Mucosa of descending colon (tissue), 3 donors: ENCODE data around the gene GPR22. TPM values are rescaled to one million over a fixed set of nuclear protein-coding genes. Genes with fewer than 3 reads are reported as not detected.

Source experiments
- ATAC-seq: fragments of 200-7000 bp; cut with Tn5 transposase; one replicate; pipeline ENCODE4 v1.9.1; 2020; ENCODE audit warnings: mild to moderate bottlenecking, moderate library complexity
- DNase-seq, 3 donors: peaks; one replicate each; pipeline ENCODE4 v3.0.0-alpha.2; 2020
- H3K36me3 ChIP-seq: fragments of 200-600 bp; one replicate; pipeline ENCODE4 v1.8.0; 2021; ENCODE audit warnings: low read depth, mild to moderate bottlenecking
- H3K4me1 ChIP-seq: fragments of 200-600 bp; one replicate; pipeline ENCODE4 v1.8.0; 2021; ENCODE audit warnings: low read depth, mild to moderate bottlenecking
- H3K4me3 ChIP-seq: fragments of 200-600 bp; one replicate; pipeline ENCODE4 v1.8.0; 2021; ENCODE audit warnings: mild to moderate bottlenecking
- H3K9me3 ChIP-seq: fragments of 200-600 bp; one replicate; pipeline ENCODE4 v1.8.0; 2021; ENCODE audit warnings: mild to moderate bottlenecking
- CTCF ChIP-seq: fragments of 200-600 bp; IDR thresholded peaks from one replicate; pipeline ENCODE4 v1.8.0; 2022; ENCODE audit warnings: antibody characterized with exemption, mild to moderate bottlenecking
- intact Hi-C, 2 donors: fragments of 100-400 bp; cut with DNase I in 1 of 2; cut with micrococcal nuclease in 1 of 2; formaldehyde crosslinking; loops; one replicate each; pipeline versions ENCODE4 v1.11.0 to v1.11.1; 2022; cut with DNase I, micrococcal nuclease
- total RNA-seq, 3 donors: library from RNA; stranded (reverse); fragmentation: NEBNext Ultra II Directional in 2 of 3; extraction: Animal tissue kit (Norgen Biotek cat#: 25700) in 2 of 3; gene quantifications; one replicate each; pipeline versions ENCODE4 v1.2.1 to v1.2.4, GENCODE V29; 2021 to 2023
- donor health status: DM: no; HTN: no; CAD: no; lungs with moderate emphysema.
- donor health status: DM: no; HTN: no; CAD: no.
- donor health status: DM: no; HTN: yes; CAD: no.

GPR22 gene
- total RNA-seq, 3 donors from 2014 or later = 0.44 TPM; not detected in 2

GRCh38 chr7:107494315-107494751 is 24.5 kb downstream of the GPR22 start:
- no peak for TF ChIP-seq CTCF
- peaks cover 6% of the 10 kb centered on the region for H3K4me1 ChIP-seq
- no peak overlapping the region for H3K4me3 ChIP-seq
- ATAC-seq = peak; percentile 88
- H3K36me3 ChIP-seq = no peaks in the 10 kb centered on the region
- no peaks in the 10 kb centered on the region for H3K9me3 ChIP-seq
- intact Hi-C loops = no loop called here
- no peak for DNase-seq

GRCh38 chr7:107494884-107495283 is 25.0 kb downstream of the GPR22 start:
- H3K9me3 ChIP-seq = no peaks in the 10 kb centered on the region
- H3K4me3 ChIP-seq = no peak overlapping the region
- intact Hi-C loops = no loop called here
- no peaks in the 10 kb centered on the region for H3K36me3 ChIP-seq
- no peak for TF ChIP-seq CTCF
- H3K4me1 ChIP-seq = peaks cover 6% of the 10 kb centered on the region
- ATAC-seq = no peak
- DNase-seq = no peak

DNA sequence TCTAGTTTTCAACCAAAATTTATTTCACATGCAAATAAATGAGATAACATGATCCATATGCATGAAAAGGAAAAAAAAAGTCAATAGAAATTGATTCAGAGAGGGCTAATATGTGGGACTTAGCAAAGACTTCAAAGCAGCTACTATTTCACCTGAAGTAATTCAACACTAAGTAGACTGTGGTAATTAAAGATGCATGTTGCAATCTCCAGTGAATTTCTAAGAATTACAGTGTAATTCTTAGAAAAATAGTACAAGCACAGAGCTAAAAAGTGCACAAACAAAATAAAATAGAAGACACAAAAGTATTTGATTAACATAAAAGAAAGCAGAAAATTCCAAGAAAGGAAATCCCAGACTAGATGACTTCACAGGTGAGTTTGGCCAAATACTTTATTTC is 25.7 kb downstream of the GPR22 start:
- intact Hi-C loops = no loop called here
- H3K36me3 ChIP-seq = no peaks in the 10 kb centered on the region
- ATAC-seq (no peak), DNase-seq (no peak)
- no peak for TF ChIP-seq CTCF
- H3K9me3 ChIP-seq = no peaks in the 10 kb centered on the region
- no peak overlapping the region for H3K4me3 ChIP-seq
- H3K4me1 ChIP-seq = peaks cover 6% of the 10 kb centered on the region

- no peaks in the 10 kb centered on the region for H3K36me3 ChIP-seq
- intact Hi-C loops = no loop called here
- DNase-seq (no peak), ATAC-seq (no peak)
- H3K9me3 ChIP-seq = no peaks in the 10 kb centered on the region
- TF ChIP-seq CTCF = no peak
- no peaks in the 10 kb centered on the region for H3K4me1 ChIP-seq
- H3K4me3 ChIP-seq = no peak overlapping the region
Measured at GRCh38 chr7:107499731-107500130, 29.9 kb downstream of the GPR22 start.

DNA sequence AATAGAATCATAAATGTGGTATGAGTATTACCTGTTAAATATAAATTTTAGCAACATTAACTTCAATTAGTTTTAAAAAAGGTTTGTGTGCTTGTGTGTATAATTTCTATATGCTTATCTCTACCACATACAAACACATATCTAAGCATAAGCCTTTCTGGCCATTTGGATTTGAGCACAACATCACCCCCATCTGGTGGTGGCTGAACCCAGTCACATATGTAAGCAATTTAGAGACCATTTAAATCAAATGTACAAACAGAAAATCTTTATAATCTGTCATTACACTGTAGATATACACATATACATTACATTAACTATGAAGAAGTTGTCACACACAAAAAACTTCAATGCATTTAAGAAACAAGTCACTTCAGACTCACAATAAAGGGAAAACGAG is 31.7 kb downstream of the GPR22 start:
- no peaks in the 10 kb centered on the region for H3K9me3 ChIP-seq
- H3K4me3 ChIP-seq = no peak overlapping the region
- H3K36me3 ChIP-seq = no peaks in the 10 kb centered on the region
- DNase-seq (peak in 1 of 3 donors; percentile 62), ATAC-seq (peak; percentile 26)
- intact Hi-C loops = no loop called here
- no peak for TF ChIP-seq CTCF
- H3K4me1 ChIP-seq = peaks cover 3% of the 10 kb centered on the region

GRCh38 chr7:107502154-107502553 is 32.3 kb downstream of the GPR22 start:
- Histone ChIP-seq H3K4me3 (no peak overlapping the region), H3K9me3 (no peaks in the 10 kb centered on the region), H3K36me3 (no peaks in the 10 kb centered on the region), H3K4me1 (peaks cover 3% of the 10 kb centered on the region)
- ATAC-seq (no peak), DNase-seq (no peak)
- intact Hi-C loops = no loop called here
- no peak for TF ChIP-seq CTCF
